Measurements from ENCODE around the gene VSNL1. TPM values are rescaled to one million over a fixed set of nuclear protein-coding genes. Genes with fewer than 3 reads are reported as not detected.

Gene VSNL1
- total and polyA plus RNA-seq, 10 of the 15 experiments (the other 5 are each of a cell fraction or from before 2014, with no cell fraction given) = 0.04 to 0.30 (median 0.12) TPM; not detected in 4

DNA sequence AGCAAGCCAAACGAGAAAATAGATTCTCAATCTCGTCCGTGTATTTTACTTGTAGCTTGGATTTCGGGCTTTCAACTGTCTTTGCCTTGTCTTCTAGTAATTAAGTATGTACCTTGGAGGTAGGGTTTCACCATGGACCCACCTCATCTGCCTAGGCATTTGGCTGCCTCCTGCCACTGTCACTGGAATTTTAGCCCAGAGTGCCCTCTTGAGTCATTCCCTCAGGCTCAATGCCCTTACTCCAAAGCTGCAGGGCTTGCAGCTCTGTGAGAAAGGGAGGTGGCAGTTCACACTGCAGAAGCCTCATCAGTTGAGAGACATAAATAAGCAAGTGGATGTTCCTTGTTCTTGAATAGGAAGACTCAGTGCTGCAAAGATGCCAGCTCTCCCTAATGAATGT, 89.6 kb downstream of the VSNL1 start:
- ChIA-PET SMC1A (ENCODE audit: uncharacterized antibody, unreplicated experiment) (no interaction called here), RAD21 (ENCODE audit: unreplicated experiment) (no interaction called here), POLR2A (no interaction called here), CTCF (interaction anchor here (1.9 to 3.5 kb wide), 2 partner anchors 16 to 150 kb away, joined by 4 to 25 read pairs; no protein-coding TSS in a partner anchor)
- TF ChIP-seq SIX5 (IDR thresholded peaks at IDR 0.05; ENCODE audit: low read depth, low read length, severe bottlenecking) = no peak
- TF ChIP-seq TCF12 (IDR thresholded peaks at IDR 0.05; ENCODE audit: low read depth, low read length) = no peak
- no peak for TF ChIP-seq NFIC (IDR thresholded peaks at IDR 0.05; ENCODE audit: low read depth, low read length)
- TF ChIP-seq PAX8 (IDR thresholded peaks at IDR 0.05) = no peak
- TF ChIP-seq ETV6 (conservative IDR thresholded peaks at IDR 0.05 in 1 of 2, IDR thresholded peaks at IDR 0.05 in 1 of 2; ENCODE audit: borderline replicate concordance in 1 of 2, low read depth in 1 of 2) = no peak
- TF ChIP-seq IKZF2 (IDR thresholded peaks at IDR 0.05) = no peak
- no peak for TF ChIP-seq WRNIP1 (IDR thresholded peaks at IDR 0.05; ENCODE audit: borderline replicate concordance, low read depth, low read length)
- TF ChIP-seq, protein P1, sequence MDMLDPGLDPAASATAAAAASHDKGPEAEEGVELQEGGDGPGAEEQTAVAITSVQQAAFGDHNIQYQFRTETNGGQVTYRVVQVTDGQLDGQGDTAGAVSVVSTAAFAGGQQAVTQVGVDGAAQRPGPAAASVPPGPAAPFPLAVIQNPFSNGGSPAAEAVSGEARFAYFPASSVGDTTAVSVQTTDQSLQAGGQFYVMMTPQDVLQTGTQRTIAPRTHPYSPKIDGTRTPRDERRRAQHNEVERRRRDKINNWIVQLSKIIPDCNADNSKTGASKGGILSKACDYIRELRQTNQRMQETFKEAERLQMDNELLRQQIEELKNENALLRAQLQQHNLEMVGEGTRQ (IDR thresholded peaks at IDR 0.05; ENCODE audit: borderline replicate concordance, low read depth, low read length) = no peak
- H3K4me3 ChIP-seq = no peak overlapping the region
- FAIRE-seq (no peak), DNase-seq (ENCODE audit: low read depth, low spot score) (no peak), ATAC-seq (no peak)
- no peak overlapping the region for H3K9ac ChIP-seq (ENCODE audit: control insufficient read depth, insufficient read depth, low read length)
- no peaks in the 10 kb centered on the region for H3K79me2 ChIP-seq (ENCODE audit: control insufficient read depth, insufficient read depth, low read length)
- H3K4me1 ChIP-seq (ENCODE audit: control insufficient read depth, insufficient read depth, low read length) = no peaks in the 10 kb centered on the region
- no TSS peak for BruUV-seq (replicated peaks)
- 33% methylated on average over 4 of the region's 4 CpGs for WGBS (ENCODE audit: insufficient coverage, insufficient replicate concordance, low lambda C conversion rate, missing lambda C conversion rate)
- no peak overlapping the region for H3K27ac ChIP-seq (ENCODE audit: control insufficient read depth, insufficient read depth)
- H3K36me3 ChIP-seq (ENCODE audit: control insufficient read depth in 2 of 2, insufficient read depth in 2 of 2, low read length in 1 of 2) = no peaks in the 10 kb centered on the region
- H4K20me1 ChIP-seq (ENCODE audit: control insufficient read depth, insufficient read depth) = no peaks in the 10 kb centered on the region
- H3K4me2 ChIP-seq (ENCODE audit: control insufficient read depth, insufficient read depth) = no peak overlapping the region
- intact Hi-C loops (cut with micrococcal nuclease; ENCODE audit: unreplicated experiment) = no loop called here
- no peaks in the 10 kb centered on the region for H3K27me3 ChIP-seq (replicated peaks in 1 of 2; ENCODE audit: control insufficient read depth in 2 of 2, insufficient read depth in 2 of 2, low read length in 1 of 2)
- in situ Hi-C loops (cut with MboI) = no loop called here
- H3K9me3 ChIP-seq (replicated peaks; ENCODE audit: control insufficient read depth, insufficient read depth, low read length) = no peaks in the 10 kb centered on the region
- H2AFZ ChIP-seq (ENCODE audit: control insufficient read depth, low read depth, low read length) = no peak overlapping the region

Data from GM12878 (cell line).